Uterus (tissue), 2 donors: ENCODE measurements around the gene SKIDA1.

ENCODE experiments used
- POLR2A ChIP-seq, 2 donors: fragments of 450-650 bp; IDR thresholded peaks; one replicate each; pipeline ENCODE4 v1.6.1; 2016; ENCODE audit warnings: antibody characterized with exemption in 2 of 2, mild to moderate bottlenecking in 1 of 2, moderate library complexity in 1 of 2
- TF ChIP-seq, protein P1 (sequence below), 4 experiments: fragments of 200-600 bp in 2 of 4; fragments of 450-650 bp in 2 of 4; sonication (generic) in 2 of 4; IDR thresholded peaks; one replicate each; pipeline ENCODE4 v1.5.1; 2016 to 2019; ENCODE audit warnings: antibody characterized with exemption in 4 of 4, mild to moderate bottlenecking in 2 of 4, moderate library complexity in 1 of 4

DNA sequence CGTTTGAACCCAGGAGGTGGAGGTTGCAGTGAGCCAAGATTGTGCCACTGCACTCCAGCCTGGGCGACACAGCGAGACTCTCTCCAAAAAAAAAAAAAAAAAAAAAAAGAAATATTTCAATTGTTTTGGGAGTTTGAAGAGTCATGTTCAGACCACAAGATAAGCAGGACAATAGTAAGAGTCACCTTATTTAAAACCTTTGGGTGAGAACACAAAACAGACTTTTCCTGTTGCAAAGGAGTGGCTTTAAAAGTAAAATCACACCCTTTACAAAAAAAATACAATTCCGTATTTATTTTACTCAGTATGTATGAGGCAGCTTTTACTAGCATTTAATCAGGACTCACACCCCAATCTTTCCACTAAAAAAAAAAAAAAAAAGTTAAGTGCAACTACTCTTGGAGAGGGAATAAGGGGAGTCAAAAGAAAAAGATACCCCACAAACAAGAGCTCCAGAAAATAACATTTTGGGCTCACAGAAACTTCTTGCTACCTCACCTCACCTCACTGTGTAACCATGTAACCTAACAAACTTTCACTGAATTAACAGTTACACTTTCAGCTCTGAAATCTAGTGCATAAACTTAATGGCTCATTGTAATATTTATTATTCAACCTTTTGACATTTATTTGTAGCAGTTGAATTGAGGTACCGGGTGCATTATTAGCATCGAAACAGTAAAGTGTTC lies 11.2 kb downstream of the SKIDA1 start:
- TF ChIP-seq, protein P1, sequence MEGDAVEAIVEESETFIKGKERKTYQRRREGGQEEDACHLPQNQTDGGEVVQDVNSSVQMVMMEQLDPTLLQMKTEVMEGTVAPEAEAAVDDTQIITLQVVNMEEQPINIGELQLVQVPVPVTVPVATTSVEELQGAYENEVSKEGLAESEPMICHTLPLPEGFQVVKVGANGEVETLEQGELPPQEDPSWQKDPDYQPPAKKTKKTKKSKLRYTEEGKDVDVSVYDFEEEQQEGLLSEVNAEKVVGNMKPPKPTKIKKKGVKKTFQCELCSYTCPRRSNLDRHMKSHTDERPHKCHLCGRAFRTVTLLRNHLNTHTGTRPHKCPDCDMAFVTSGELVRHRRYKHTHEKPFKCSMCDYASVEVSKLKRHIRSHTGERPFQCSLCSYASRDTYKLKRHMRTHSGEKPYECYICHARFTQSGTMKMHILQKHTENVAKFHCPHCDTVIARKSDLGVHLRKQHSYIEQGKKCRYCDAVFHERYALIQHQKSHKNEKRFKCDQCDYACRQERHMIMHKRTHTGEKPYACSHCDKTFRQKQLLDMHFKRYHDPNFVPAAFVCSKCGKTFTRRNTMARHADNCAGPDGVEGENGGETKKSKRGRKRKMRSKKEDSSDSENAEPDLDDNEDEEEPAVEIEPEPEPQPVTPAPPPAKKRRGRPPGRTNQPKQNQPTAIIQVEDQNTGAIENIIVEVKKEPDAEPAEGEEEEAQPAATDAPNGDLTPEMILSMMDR (IDR thresholded peaks at IDR 0.05) = no peak
- no peak for TF ChIP-seq POLR2A (IDR thresholded peaks at IDR 0.05)
